Kidney (tissue), 14 donors: ENCODE results near the gene SPINT1. TPM values are rescaled to one million over a fixed set of nuclear protein-coding genes. Genes with fewer than 3 reads are reported as not detected.

Experiments used
- DNase-seq, 5 donors: peaks; one replicate each; pipeline ENCODE4 v3.0.0-alpha.2; 2013 to 2020
- FAIRE-seq: peaks from 2 replicates; lab custom pipeline; 2012; peaks lifted over from hg19 to GRCh38; lab: Jason Lieb, UNC
- H3K27ac ChIP-seq, 2 donors: one replicate each; pipeline ENCODE4 v1.7.0; 2013; ENCODE audit warnings: low read depth in 2 of 2, low read length in 2 of 2, inconsistent platforms in 1 of 2
- H3K27me3 ChIP-seq: one replicate; pipeline ENCODE4 v1.7.1; 2013; ENCODE audit warnings: low read length, inconsistent platforms; ENCODE audit not compliant: control insufficient read depth, insufficient read depth
- H3K36me3 ChIP-seq, 3 donors: one replicate each; pipeline versions ENCODE4 v1.7.0 to v1.7.1; 2013; ENCODE audit warnings: low read length in 3 of 3, control low read depth in 1 of 3, inconsistent platforms in 1 of 3; ENCODE audit not compliant: insufficient read depth in 3 of 3, control insufficient read depth in 2 of 3
- H3K4me1 ChIP-seq, 3 donors: one replicate each; pipeline versions ENCODE4 v1.7.0 to v1.7.1; 2013; ENCODE audit warnings: low read length in 3 of 3, inconsistent platforms in 1 of 3, low read depth in 1 of 3; ENCODE audit not compliant: control insufficient read depth in 2 of 3, insufficient read depth in 2 of 3
- H3K4me3 ChIP-seq, 3 donors: one replicate each; pipeline versions ENCODE4 v1.7.0 to v1.8.1; 2013; ENCODE audit warnings: low read length in 3 of 3, control low read depth in 1 of 3, inconsistent platforms in 1 of 3
- H3K9ac ChIP-seq, 3 donors: one replicate each; pipeline versions ENCODE4 v1.7.0 to v1.7.1; 2013; ENCODE audit warnings: low read length in 3 of 3, control low read depth in 1 of 3, inconsistent platforms in 1 of 3
- H3K9me3 ChIP-seq, 3 donors: one replicate each; pipeline versions ENCODE4 v1.7.0 to v1.7.1; 2013; ENCODE audit warnings: low read length in 3 of 3, control low read depth in 1 of 3, inconsistent platforms in 1 of 3; ENCODE audit not compliant: control insufficient read depth in 2 of 3, insufficient read depth in 1 of 3
- intact Hi-C: fragments of 100-400 bp; cut with DNase I; formaldehyde crosslinking; loops from one replicate; pipeline ENCODE4 v1.11.1; 2022
- polyA plus RNA-seq: library from polyadenylated mRNA; stranded (reverse); fragments of 350-450 nt; fragmentation: Illumina TruSeq; extraction: RNeasy Lipid Tissue Mini Kit (QIAGEN cat#74804); gene quantifications from one replicate; pipeline ENCODE4 v1.2.3, GENCODE V29; 2014; ENCODE audit warnings: low read depth, low replicate concordance; ENCODE audit not compliant: insufficient read depth
- total RNA-seq: library from RNA; stranded (reverse); fragmentation: NEBNext Ultra II Directional; extraction: Animal tissue kit (Norgen Biotek cat#: 25700); gene quantifications from one replicate; pipeline ENCODE4 v1.2.1, GENCODE V29; 2021
- TF ChIP-seq, protein P1 (sequence below): IDR thresholded peaks from 3 replicates; pipeline ENCODE4 v1.5.1; 2012; ENCODE audit warnings: mild to moderate bottlenecking, moderate library complexity, borderline replicate concordance; ENCODE audit not compliant: insufficient read depth; ENCODE audit errors: extremely low read depth
- donor health status: control.
- donor health status: control.
- donor health status: control.
- donor health status: control.
- donor health status: control.
- donor health status: DM: yes; HTN: yes; CAD: no.
- donor health status: Normal renal cell carcinoma (clear cell type).

The SPINT1 gene
- total and polyA plus RNA-seq, 2 donors from 2014 or later, result 112 to 114 TPM

GRCh38 chr15:40873694-40874561 lies 30.1 kb downstream of the SPINT1 start, which contains the start of gene RHOV:
RHOV (minus strand) TSS chr15:40874234; CDS start chr15:40874139, 95 bp downstream.
- Histone ChIP-seq H3K27ac (no peak within 1 kb of the TSS), H3K36me3 (no peaks in the 10 kb centered on the region), H3K9ac (peak within 1 kb of the TSS in 1 of 3 donors; percentile 40), H3K27me3 (no peaks in the 10 kb centered on the region), H3K9me3 (no peaks in the 10 kb centered on the region), H3K4me1 (peaks cover 0 to 7% (median 0%) of the 10 kb centered on the region in 3 donors), H3K4me3 (peak within 1 kb of the TSS in 2 of 3 donors; percentile 37 to 54)
- FAIRE-seq (no peak), DNase-seq (peak; percentile 83 to 90 (median 88))
- intact Hi-C loops, result no loop called here
- TF ChIP-seq, protein P1, sequence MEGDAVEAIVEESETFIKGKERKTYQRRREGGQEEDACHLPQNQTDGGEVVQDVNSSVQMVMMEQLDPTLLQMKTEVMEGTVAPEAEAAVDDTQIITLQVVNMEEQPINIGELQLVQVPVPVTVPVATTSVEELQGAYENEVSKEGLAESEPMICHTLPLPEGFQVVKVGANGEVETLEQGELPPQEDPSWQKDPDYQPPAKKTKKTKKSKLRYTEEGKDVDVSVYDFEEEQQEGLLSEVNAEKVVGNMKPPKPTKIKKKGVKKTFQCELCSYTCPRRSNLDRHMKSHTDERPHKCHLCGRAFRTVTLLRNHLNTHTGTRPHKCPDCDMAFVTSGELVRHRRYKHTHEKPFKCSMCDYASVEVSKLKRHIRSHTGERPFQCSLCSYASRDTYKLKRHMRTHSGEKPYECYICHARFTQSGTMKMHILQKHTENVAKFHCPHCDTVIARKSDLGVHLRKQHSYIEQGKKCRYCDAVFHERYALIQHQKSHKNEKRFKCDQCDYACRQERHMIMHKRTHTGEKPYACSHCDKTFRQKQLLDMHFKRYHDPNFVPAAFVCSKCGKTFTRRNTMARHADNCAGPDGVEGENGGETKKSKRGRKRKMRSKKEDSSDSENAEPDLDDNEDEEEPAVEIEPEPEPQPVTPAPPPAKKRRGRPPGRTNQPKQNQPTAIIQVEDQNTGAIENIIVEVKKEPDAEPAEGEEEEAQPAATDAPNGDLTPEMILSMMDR, result no peak

DNA sequence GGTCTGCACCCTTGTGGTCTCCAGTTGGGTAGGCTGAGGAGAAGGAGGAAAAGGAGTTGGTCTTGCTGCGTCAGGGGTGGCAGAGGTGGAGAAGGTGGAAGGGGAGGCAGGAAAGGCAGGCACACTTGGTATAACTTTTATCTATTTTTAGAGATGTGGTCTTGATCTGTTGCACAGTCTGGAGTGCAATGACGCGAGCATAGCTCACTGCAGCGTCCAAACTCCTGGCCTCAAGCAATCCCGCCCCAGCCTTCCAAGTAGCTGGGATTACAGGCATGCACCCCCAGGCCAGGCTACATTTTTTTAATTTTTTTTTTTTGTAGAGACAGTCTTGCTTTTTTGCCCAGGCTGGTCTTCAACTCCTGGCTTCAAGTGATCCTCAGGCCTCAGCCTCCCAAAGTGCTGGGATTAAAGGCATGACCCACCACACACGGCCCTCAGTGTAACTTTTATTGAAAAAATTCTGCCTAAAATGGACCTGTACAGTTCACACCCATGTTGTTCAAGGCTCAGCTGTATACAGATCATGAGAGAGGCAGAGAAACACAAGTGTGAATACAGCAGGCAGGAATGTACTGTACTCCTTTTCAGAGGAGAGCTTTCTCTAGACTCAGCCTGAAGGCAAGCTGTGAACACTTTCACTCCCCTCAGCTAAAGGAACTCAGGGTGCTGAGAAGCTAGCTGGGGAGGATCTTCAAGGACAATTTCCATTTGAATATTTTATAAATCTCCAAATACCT lies 32.3 kb downstream of the SPINT1 start:
- Histone ChIP-seq H3K36me3 (no peaks in the 10 kb centered on the region), H3K27ac (no peak overlapping the region), H3K4me3 (no peak overlapping the region), H3K9me3 (no peaks in the 10 kb centered on the region), H3K27me3 (no peaks in the 10 kb centered on the region), H3K9ac (no peak overlapping the region), H3K4me1 (peaks cover 0 to 7% (median 0%) of the 10 kb centered on the region in 3 donors)
- peak in 2 of 5 donors; percentile 20 to 22 for DNase-seq
- FAIRE-seq, result no peak
- intact Hi-C loops, result no loop called here
- TF ChIP-seq, protein P1, result no peak

DNA sequence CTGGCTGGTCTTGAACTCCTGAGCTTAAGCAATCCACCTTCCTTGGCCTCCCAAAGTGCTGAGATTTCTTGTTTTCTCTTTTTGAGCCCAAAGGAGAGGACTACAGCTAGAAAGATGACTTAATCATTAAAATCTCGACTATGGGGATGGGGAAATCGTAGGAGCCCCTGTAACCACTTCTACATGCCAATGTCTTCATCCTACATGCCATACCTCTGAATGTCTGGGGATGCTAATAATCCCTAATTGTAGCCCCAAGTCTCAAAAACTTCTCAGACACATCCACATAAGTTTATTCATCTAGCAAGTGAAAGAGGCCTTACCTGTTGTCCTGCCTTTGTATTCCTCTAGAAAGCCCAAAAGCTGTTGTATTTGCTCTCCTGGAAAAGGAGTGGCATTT lies 33.8 kb downstream of the SPINT1 start:
- Histone ChIP-seq H3K9ac (no peak overlapping the region), H3K36me3 (no peaks in the 10 kb centered on the region), H3K4me1 (peaks cover 0 to 3% (median 0%) of the 10 kb centered on the region in 3 donors), H3K27me3 (no peaks in the 10 kb centered on the region), H3K4me3 (no peak overlapping the region), H3K9me3 (no peaks in the 10 kb centered on the region), H3K27ac (no peak overlapping the region)
- intact Hi-C loops, result no loop called here
- TF ChIP-seq, protein P1, result no peak
- FAIRE-seq (no peak), DNase-seq (no peak)
